Urothelium cell line (cell line): ENCODE measurements around the gene FIP1L1.
"Not testable (repeated sequence)": the region's sequence is repeated elsewhere in the genome, so short reads cannot be mapped to it uniquely, and the experiment has no call there.

Experiments
- DNase-seq: peaks from one replicate; pipeline ENCODE4 v3.0.0; 2011; ENCODE audit warnings: low spot score, mixed read lengths
- FAIRE-seq: peaks from 2 replicates; lab custom pipeline; 2011; peaks lifted over from hg19 to GRCh38; lab: Jason Lieb, UNC

The FIP1L1 gene

GRCh38 chr4:53465891-53466290 lies 88.5 kb downstream of the FIP1L1 start:
- no peak for DNase-seq
- FAIRE-seq, result no peak

DNA sequence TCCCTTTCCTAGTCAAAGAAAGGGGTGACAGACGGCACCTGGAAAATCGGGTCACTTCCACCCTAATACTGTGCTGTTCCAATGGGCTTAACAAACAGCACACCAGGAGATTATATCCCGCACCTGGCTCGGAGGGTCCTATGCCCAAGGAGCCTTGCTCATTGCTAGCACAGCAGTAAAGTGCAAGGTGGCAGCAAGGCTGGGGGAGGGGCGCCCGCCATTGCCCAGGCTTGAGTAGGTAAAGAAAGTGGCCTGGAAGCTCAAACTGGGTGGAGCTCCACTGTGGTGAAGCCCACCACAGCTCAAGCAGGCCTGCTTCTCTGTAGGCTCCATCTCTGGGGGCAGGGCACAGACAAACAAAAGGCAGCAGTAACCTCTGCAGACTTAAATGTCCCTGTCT lies 89.1 kb downstream of the FIP1L1 start:
- not testable (repeated sequence) for DNase-seq, FAIRE-seq

GRCh38 chr4:53476232-53477037 lies 99.0 kb downstream of the FIP1L1 start:
- no peak for FAIRE-seq
- DNase-seq, result peak; percentile 38

DNA sequence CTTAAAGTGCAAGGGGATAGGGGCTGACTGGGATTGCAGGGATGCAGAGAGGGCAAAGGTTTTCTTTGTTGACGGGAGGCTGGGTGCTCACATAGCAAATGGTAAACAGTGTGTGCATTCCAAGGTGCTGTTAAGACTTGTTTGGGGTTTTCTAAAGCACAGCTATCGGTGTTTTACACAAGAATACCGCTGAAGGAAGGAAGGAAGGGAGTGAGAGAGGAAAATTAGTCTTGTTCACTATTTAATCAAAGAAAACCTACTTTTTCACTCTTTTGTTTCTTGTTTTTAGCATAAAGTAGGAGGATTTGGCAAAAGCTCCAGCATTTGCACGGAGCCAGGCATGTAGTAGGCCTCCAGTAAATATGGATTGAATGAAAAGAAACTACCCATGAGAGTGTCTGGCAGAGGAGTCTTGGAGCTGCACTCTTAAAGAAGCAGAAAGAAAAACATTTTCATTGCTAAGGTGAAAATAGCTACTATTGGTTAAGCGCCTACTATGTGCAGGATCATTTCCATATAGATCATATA lies 99.7 kb downstream of the FIP1L1 start:
- FAIRE-seq, result no peak
- no peak for DNase-seq

GRCh38 chr4:53477636-53478035 lies 100.2 kb downstream of the FIP1L1 start:
- no peak for FAIRE-seq
- no peak for DNase-seq

GRCh38 chr4:53478671-53479456 lies 101.4 kb downstream of the FIP1L1 start:
- DNase-seq (peak; percentile 59), FAIRE-seq (no peak)

DNA sequence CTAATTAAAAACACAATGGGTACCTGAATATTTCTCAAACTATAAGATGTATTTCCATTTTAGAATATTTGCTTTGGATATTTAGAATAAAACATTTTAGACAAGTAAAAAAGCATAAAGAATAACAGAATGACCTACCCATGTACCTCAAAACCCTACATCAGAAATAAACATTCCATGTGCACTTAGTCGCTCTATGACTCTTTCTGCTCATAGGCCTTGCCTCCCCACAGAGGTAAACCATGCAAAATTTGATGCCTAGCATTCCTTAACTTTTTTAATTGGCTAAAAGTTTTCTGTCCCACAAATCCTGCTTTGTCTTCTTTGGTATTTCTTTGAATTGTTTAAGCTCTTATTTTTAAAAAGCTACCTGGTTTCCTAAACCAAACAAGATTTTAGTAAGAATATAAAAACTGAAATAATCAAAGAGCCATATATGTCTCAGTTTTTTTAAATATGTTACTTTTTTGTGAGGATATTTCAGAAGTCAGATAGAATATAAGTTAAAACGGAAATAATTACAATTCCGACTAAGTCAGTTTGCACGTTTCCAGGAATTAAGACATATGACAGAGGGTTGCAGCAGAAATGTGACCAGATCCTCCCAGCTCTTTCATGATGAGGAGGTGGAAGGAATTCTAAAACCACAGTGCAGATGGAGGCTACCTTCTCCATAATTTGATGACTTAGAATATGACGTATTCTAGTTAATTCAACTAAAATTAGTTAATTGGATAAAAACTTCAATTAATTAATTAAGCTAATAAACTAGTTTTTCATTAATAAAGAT lies 102.5 kb downstream of the FIP1L1 start:
- DNase-seq, result peak; percentile 32
- no peak for FAIRE-seq

DNA sequence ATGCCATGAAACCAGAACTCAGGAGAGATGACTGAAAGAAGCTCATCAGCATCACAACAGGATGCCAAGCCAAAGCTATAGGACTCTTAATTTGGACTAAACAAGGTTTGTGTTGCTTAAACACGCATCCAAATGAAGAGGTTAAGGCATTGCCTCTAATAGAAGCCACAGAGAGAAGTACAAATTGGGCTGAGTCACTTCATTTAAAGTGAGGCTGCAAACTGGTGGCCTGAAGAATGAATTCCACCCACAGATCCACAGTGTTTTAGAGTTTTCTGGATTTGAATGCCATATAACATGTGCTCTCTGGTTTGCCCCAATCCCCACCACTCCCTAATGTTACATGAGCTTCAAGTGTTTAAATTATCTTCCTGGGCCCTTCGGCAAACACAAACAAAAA lies 103.5 kb downstream of the FIP1L1 start:
- FAIRE-seq (no peak), DNase-seq (no peak)

GRCh38 chr4:53481586-53481985 lies 104.1 kb downstream of the FIP1L1 start:
- DNase-seq (no peak), FAIRE-seq (no peak)

GRCh38 chr4:53483250-53483649 lies 105.8 kb downstream of the FIP1L1 start:
- FAIRE-seq (no peak), DNase-seq (no peak)

GRCh38 chr4:53484911-53485657 lies 107.6 kb downstream of the FIP1L1 start:
- FAIRE-seq (no peak), DNase-seq (no peak)

DNA sequence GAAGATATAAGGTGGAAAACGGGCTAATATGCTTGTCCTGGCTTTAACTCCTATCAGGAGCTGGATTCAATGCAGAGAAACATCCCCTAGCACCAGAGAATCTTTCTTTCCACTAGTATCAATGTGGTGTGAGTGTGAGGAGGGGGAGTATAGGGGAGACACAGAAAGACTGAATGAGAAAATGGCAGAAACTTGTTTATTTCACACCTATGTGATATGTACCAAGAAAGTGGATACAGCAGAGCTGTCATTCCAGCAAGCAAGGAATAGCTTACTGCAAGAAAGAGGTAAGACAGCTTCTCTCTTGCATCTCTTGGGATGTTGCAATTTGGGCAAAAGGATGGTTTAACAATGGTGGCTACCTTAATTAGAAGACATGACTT lies 108.2 kb downstream of the FIP1L1 start:
- FAIRE-seq, result no peak

GRCh38 chr4:53487766-53488165 lies 110.3 kb downstream of the FIP1L1 start:
- FAIRE-seq, result no peak

More for the DNA sequence above, 108.2 kb downstream of the FIP1L1 start:
- DNase-seq, result no peak

GRCh38 chr4:53489279-53489889 lies 111.9 kb downstream of the FIP1L1 start:
- DNase-seq, result no peak
- FAIRE-seq, result no peak

More at GRCh38 chr4:53487766-53488165, 110.3 kb downstream of the FIP1L1 start:
- no peak for DNase-seq

DNA sequence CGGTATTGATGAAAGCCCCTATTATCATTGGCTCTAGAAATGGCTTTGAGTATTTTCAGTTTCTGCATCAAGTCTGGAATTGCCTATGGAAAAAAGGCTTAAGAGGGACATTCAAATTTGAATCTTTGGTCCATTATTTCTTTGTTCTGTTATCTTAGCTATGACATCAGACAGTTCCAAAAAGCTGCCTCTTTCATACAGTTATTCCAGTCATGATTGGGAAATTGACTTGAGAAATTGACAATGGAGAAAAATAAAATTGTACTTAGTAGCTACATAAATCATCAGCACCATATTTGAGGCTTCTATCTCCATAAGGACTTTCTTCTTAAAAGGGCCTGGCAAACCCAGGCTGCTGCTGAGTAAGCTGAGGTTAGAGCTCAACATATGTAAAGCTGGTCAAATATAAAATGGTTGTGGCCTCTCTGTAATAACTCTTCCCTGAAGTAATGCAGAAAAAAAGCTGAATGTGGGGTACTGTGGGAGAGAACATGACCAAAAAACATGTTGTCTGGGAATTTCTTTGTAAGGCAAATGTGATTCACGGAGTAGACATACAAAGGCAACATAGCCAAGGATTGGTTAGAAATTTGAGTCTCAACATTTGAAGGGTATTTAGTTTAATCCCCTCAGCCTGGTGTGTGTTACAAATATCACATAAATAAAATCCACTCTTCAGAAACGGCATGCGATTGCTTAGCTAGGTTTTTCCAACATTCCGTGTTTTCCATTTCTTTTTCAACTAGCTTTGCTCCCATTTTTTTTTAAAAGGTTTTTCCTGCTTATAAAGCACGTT lies 112.9 kb downstream of the FIP1L1 start:
- no peak for DNase-seq

DNA sequence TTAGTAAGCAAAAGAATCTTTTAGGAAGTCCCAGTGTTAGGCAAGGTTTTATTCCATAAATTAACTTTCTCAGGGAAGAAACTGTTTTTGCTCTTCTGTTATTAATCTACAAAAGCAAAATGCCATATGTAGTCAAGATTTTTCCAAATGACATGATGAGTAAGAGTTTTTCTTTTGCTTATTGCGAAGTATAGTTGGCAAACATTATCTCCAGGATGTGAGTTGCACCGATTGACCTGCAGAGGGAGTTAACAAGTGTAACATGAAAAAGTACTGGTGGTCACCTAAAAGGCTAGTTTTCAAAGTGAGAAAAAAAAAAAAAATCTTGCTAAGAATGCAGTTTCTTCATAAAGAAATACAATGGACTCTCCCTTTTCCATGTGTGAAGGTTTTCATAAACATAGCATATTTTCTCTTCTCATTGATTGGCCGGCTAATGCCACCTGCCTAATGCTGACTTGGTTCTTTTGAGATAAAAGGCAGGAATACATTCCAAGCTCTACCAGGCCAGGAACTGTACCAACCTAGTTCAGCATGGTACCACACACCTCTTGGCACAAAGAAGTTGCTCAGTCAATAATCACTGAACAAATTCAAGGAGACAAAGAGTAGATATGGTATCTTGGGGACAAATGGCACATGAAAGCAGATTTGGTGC lies 113.7 kb downstream of the FIP1L1 start:
- peak; percentile 46 for DNase-seq
- peak; percentile 52 for FAIRE-seq

More for the DNA sequence above, 112.9 kb downstream of the FIP1L1 start:
- FAIRE-seq, result no peak

DNA sequence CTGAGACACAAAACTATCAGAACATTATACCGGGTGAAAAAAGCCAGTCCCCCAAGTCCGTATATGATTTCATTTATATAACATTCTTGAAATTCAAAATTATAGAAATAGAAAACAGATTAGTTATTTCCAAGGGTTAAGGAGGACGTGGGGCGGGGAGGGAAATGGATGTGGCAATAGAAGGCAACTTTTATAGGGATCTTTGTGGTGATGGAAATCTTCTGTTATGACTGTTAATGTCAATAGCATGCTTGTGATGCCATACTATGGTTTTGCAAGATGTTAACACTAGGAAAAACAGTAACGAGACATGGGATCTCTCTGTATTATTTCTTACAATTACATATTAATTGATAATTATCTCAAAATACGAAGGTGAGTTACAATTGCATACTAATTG lies 117.4 kb downstream of the FIP1L1 start:
- DNase-seq, result no peak
- FAIRE-seq, result no peak

DNA sequence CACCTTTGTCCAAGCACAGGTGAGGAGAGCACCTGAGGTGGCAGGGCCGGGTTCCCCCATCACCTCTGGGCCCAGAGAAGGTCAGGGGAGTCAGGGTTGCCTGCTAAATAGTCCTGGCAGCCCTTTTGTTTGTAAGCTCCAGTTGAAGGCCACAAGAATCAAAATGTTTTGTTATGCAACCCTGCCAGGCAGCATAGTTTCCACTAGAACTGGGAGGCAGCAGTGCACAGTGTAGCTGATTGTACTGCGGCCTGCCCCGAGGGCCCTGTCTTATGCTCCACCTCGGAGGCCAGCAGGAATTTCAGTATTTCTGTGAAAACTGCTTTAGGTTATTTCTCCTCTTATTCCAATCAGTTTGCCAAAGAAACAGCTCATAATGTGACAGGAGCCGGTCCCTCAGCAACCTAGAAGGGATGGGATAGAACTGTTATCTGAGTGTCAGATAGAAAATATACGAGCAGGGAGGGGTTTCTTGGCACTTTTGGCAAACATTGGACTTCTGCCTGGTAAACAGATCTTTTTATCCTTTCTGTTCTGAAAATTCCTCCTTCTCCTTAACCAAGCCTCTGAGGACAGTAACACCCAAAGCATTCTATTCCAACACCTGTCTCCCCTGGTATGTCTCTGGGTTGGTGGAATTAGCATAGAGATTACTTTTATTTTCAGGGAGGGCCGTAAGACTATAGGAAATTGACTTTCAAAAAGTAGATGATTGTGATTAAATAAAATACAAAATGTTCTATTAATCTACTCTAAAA lies 120.2 kb downstream of the FIP1L1 start:
- FAIRE-seq (no peak), DNase-seq (no peak)
